Body of pancreas (tissue), 4 donors: Measurements from ENCODE around the gene ENOPH1.

ENCODE experiments used
- CTCF ChIP-seq, 7 experiments: fragments of 450-650 bp in 4 of 7; fragments of 200-600 bp in 3 of 7; sonication (generic) in 3 of 7; IDR thresholded peaks; one replicate each; pipeline ENCODE4 v1.5.1; 2016 to 2019; ENCODE audit warnings: antibody characterized with exemption in 7 of 7
- POLR2A ChIP-seq, 3 donors: fragments of 450-650 bp; IDR thresholded peaks; one replicate each; pipeline ENCODE4 v1.6.1; 2016; ENCODE audit warnings: antibody characterized with exemption in 3 of 3, mild to moderate bottlenecking in 2 of 3

- TF ChIP-seq CTCF (IDR thresholded peaks at IDR 0.05) (no peak), POLR2A (IDR thresholded peaks at IDR 0.05) (no peak)
Measured at GRCh38 chr4:82501154-82501442, 70.7 kb downstream of the ENOPH1 start.
